Caco-2 (cell line): ENCODE measurements around the gene ACTN4. TPM values are rescaled to one million over a fixed set of nuclear protein-coding genes. Genes with fewer than 3 reads are reported as not detected.
A peak's percentile ranks its signal among the peaks of the same experiment; 100 is the strongest.

ENCODE experiments used
- BruUV-seq: library from RNA; stranded (reverse); fragments of 400-500 nt; replicated peaks from 2 replicates; lab custom pipeline; 2021; lab: Mats Ljungman, UMichigan
- CTCF ChIA-PET: fragments of 300-600 bp; sonication (Branson Sonifier 250); formaldehyde crosslinking; loops from one replicate; lab custom pipeline; 2022; ENCODE audit warnings: antibody characterized with exemption; lab: Charles Lee
- POLR2A ChIA-PET: fragments of 300-600 bp; sonication (Branson Sonifier 250); formaldehyde crosslinking; loops from one replicate; lab custom pipeline; 2022; ENCODE audit warnings: antibody characterized with exemption; lab: Charles Lee
- DNase-seq, 2 experiments: peaks; one replicate each; pipeline versions ENCODE4 v3.0.0 to v3.0.0-alpha.2; 2020 to 2022
- H3K27me3 ChIP-seq: replicated peaks from 2 replicates; pipeline ENCODE4 v1.6.0; 2011; ENCODE audit warnings: low read length; ENCODE audit not compliant: control insufficient read depth, insufficient read depth
- H3K36me3 ChIP-seq: 2 replicates; pipeline ENCODE4 v1.5.1; 2011; ENCODE audit warnings: low read length; ENCODE audit not compliant: control insufficient read depth, insufficient read depth
- H3K4me1 ChIP-seq: fragments of 250-450 bp; sonication (Bioruptor Pico); 2 replicates; pipeline ENCODE4 v1.5.1; 2020; ENCODE audit warnings: mild to moderate bottlenecking
- H3K4me3 ChIP-seq: 2 replicates; pipeline ENCODE4 v1.5.1; 2011; ENCODE audit warnings: low read depth, mild to moderate bottlenecking, control low read depth, low read length
- H3K9me3 ChIP-seq: fragments of 250-450 bp; sonication (Bioruptor Pico); 2 replicates; pipeline ENCODE4 v1.5.1; 2020; ENCODE audit warnings: mild to moderate bottlenecking, moderate library complexity
- H3K27ac Mint-ChIP-seq: one replicate; pipeline ENCODE4 v1.8.0; 2022; ENCODE audit warnings: mixed read lengths; ENCODE audit not compliant: unreplicated experiment
- H3K27me3 Mint-ChIP-seq: one replicate; pipeline ENCODE4 v1.8.0; 2022; ENCODE audit warnings: mixed read lengths; ENCODE audit not compliant: insufficient read depth, unreplicated experiment
- H3K36me3 Mint-ChIP-seq: one replicate; pipeline ENCODE4 v1.8.0; 2022; ENCODE audit warnings: mild to moderate bottlenecking, mixed read lengths; ENCODE audit not compliant: insufficient read depth, unreplicated experiment
- H3K4me1 Mint-ChIP-seq: one replicate; pipeline ENCODE4 v1.8.0; 2022; ENCODE audit warnings: low read depth, mixed read lengths; ENCODE audit not compliant: unreplicated experiment
- H3K4me3 Mint-ChIP-seq: one replicate; pipeline ENCODE4 v1.8.0; 2022; ENCODE audit warnings: mild to moderate bottlenecking, moderate library complexity, mixed read lengths; ENCODE audit not compliant: unreplicated experiment
- H3K9me3 Mint-ChIP-seq: one replicate; pipeline ENCODE4 v1.8.0; 2022; ENCODE audit warnings: mixed read lengths; ENCODE audit not compliant: unreplicated experiment
- intact Hi-C: fragments of 100-400 bp; cut with micrococcal nuclease; formaldehyde crosslinking; loops from one replicate; pipeline ENCODE4 v1.10.0; 2022; ENCODE audit not compliant: unreplicated experiment
- total RNA-seq: library from RNA; stranded (reverse); gene quantifications from 2 replicates; pipeline ENCODE4 v1.2.3, GENCODE V29; 2022
- TF ChIP-seq, protein P1 (sequence below), 2 experiments: fragments of 200-600 bp in 1 of 2; IDR thresholded peaks; 1 replicate in 1 of 2; 2 replicates in 1 of 2; pipeline versions ENCODE4 v1.5.1 to v1.8.0; 2011 to 2022; ENCODE audit warnings: antibody characterized with exemption in 1 of 2, control low read depth in 1 of 2, inconsistent platforms in 1 of 2, low read depth in 1 of 2, low read length in 1 of 2, mild to moderate bottlenecking in 1 of 2, moderate library complexity in 1 of 2; ENCODE audit not compliant: insufficient read depth in 1 of 2, severe bottlenecking in 1 of 2, unreplicated experiment in 1 of 2

The ACTN4 gene
- total RNA-seq, 1 experiment from 2014 or later: 605 TPM

DNA sequence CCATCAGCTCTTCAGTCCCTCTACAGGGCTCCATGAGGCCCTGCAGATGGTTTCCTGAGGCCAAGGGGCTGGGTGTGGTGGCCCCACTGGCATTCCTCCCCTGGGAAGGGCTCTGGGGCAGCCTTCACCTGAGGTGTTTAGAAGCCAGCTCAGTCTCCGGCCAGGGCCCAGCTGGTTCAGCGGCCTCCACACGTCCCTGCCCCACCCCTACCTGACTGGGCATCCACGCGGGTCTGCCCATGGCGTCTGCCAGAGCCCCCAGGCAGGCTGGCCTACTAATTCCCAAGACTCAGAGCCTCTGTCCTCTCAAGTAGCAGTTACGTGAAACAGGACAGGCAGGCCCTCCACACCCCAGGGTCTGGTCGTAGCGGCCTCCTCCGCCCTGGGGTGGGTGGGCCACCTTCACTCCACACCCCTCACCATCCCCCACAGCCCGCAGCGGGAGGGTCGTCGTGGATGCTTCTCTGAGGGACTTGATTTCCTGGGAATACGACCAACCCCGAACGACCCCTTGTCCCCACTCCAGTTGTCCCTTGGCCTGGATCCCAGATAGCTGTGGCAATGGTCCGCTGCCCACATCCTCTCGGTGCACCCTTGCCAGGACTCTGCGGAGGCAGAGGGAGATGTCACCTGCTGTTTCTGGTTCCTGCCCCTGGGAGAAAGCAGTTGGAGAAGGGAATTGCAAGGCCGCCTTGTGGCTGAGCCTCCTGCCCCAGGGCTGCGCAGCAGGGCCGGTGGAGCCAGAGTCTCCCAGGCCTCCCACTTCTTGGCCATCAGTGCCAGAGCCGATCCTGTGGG is 72.5 kb downstream of the ACTN4 start:
- Mint-ChIP-seq H3K36me3 (peaks cover 100% of the 10 kb centered on the region), H3K27ac (peak overlapping the region; percentile 59), H3K4me1 (peaks cover 5% of the 10 kb centered on the region), H3K27me3 (no peaks in the 10 kb centered on the region), H3K9me3 (no peaks in the 10 kb centered on the region), H3K4me3 (peak overlapping the region; percentile 20)
- Histone ChIP-seq H3K4me3 (no peak overlapping the region), H3K9me3 (no peaks in the 10 kb centered on the region), H3K27me3 (no peaks in the 10 kb centered on the region), H3K36me3 (peaks cover 10% of the 10 kb centered on the region), H3K4me1 (peaks cover 30% of the 10 kb centered on the region)
- TF ChIP-seq, protein P1, sequence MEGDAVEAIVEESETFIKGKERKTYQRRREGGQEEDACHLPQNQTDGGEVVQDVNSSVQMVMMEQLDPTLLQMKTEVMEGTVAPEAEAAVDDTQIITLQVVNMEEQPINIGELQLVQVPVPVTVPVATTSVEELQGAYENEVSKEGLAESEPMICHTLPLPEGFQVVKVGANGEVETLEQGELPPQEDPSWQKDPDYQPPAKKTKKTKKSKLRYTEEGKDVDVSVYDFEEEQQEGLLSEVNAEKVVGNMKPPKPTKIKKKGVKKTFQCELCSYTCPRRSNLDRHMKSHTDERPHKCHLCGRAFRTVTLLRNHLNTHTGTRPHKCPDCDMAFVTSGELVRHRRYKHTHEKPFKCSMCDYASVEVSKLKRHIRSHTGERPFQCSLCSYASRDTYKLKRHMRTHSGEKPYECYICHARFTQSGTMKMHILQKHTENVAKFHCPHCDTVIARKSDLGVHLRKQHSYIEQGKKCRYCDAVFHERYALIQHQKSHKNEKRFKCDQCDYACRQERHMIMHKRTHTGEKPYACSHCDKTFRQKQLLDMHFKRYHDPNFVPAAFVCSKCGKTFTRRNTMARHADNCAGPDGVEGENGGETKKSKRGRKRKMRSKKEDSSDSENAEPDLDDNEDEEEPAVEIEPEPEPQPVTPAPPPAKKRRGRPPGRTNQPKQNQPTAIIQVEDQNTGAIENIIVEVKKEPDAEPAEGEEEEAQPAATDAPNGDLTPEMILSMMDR (IDR thresholded peaks at IDR 0.05; ENCODE audit: insufficient read depth in 1 of 2, low read depth in 1 of 2, low read length in 1 of 2, severe bottlenecking in 1 of 2, unreplicated experiment in 1 of 2): no peak
- POLR2A ChIA-PET: no interaction called here
- no TSS peak for BruUV-seq
- intact Hi-C loops: loop anchor here (2.0 kb wide), 1 partner anchor 19 kb away; no protein-coding TSS in a partner anchor
- CTCF ChIA-PET: no interaction called here
- DNase-seq: no peak

DNA sequence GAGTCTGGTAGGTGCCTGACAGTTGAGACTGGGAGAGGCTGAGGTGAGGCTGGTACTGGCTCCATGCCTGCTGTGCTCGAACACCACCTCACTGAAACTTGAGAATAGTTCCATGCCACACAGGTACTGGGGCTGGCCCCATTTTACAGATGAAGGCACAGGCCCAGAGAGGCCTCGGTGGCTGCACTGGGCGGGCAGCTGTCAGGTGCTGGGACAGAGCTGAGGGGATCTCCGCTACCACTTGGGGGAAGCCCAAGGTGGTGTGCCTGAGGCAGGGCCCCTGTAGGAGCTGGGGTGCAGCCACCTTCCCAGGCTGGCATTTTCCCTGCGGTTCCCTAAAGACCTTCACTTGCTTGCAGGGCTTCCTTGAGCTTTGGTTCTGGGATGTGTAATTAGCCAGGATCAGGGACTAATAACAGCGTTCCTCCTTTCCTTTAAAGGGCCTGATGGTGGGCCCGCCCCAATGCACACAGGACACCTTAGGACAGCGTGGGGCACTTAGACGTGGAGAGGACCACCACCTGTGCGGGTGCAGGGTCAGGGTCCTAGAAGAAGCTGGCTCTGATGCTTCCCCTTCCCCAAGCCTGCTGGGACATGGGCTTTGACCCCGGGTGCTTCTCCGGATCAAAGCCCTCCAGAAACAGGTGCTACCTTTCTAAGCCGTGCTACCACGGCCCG is 73.2 kb downstream of the ACTN4 start:
- Mint-ChIP-seq H3K4me3 (peak overlapping the region; percentile 27), H3K36me3 (peaks cover 100% of the 10 kb centered on the region), H3K4me1 (peaks cover 5% of the 10 kb centered on the region), H3K27me3 (no peaks in the 10 kb centered on the region), H3K27ac (no peak overlapping the region), H3K9me3 (no peaks in the 10 kb centered on the region)
- Histone ChIP-seq H3K36me3 (peaks cover 10% of the 10 kb centered on the region), H3K9me3 (no peaks in the 10 kb centered on the region), H3K4me1 (peaks cover 30% of the 10 kb centered on the region), H3K4me3 (no peak overlapping the region), H3K27me3 (no peaks in the 10 kb centered on the region)
- ChIA-PET POLR2A (no interaction called here), CTCF (interaction anchor here (0.5 kb wide), 1 partner anchor 61 kb away, joined by 3 read pairs; no protein-coding TSS in a partner anchor)
- TF ChIP-seq, protein P1 (IDR thresholded peaks at IDR 0.05; ENCODE audit: insufficient read depth in 1 of 2, low read depth in 1 of 2, low read length in 1 of 2, severe bottlenecking in 1 of 2, unreplicated experiment in 1 of 2): no peak
- intact Hi-C loops: no loop called here
- DNase-seq: no peak
- no TSS peak for BruUV-seq

DNA sequence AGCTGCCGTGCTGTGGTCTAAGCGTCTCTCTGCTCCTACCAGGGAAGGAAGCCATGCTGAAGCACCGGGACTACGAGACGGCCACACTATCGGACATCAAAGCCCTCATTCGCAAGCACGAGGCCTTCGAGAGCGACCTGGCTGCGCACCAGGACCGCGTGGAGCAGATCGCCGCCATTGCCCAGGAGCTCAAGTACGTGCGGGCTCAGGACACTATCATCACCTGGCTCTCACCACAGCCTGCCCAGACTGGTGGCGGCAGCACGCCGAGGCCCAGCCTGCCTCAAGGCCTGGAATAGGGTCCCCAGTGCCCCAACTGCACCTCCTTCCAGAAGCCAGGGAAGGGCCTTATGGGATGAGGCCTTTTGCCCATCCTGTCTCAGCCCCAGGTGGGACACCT is 74.0 kb downstream of the ACTN4 start:
- no peak overlapping the region for H3K4me3 ChIP-seq
- Mint-ChIP-seq H3K27me3 (no peaks in the 10 kb centered on the region), H3K4me1 (peaks cover 5% of the 10 kb centered on the region), H3K36me3 (peaks cover 100% of the 10 kb centered on the region), H3K4me3 (peak overlapping the region; percentile 27), H3K27ac (peak overlapping the region; percentile 67), H3K9me3 (no peaks in the 10 kb centered on the region)
- ChIA-PET POLR2A (no interaction called here), CTCF (interaction anchor here (0.5 kb wide), 1 partner anchor 62 kb away, joined by 3 read pairs; no protein-coding TSS in a partner anchor)
- TF ChIP-seq, protein P1 (IDR thresholded peaks at IDR 0.05; ENCODE audit: insufficient read depth in 1 of 2, low read depth in 1 of 2, low read length in 1 of 2, severe bottlenecking in 1 of 2, unreplicated experiment in 1 of 2): no peak
- H3K9me3 ChIP-seq: no peaks in the 10 kb centered on the region
- DNase-seq: no peak
- peaks cover 30% of the 10 kb centered on the region for H3K4me1 ChIP-seq
- intact Hi-C loops: no loop called here
- H3K27me3 ChIP-seq: no peaks in the 10 kb centered on the region
- H3K36me3 ChIP-seq: peaks cover 12% of the 10 kb centered on the region
- no TSS peak for BruUV-seq
